IMR-90 (cell line): ENCODE data around the gene LYPD3.

Source experiments
- BHLHE40 ChIP-seq: fragments of 150-350 bp; IDR thresholded peaks from 2 replicates; pipeline ENCODE4 v1.6.1; 2016; ENCODE audit warnings: mild to moderate bottlenecking, low read depth, low read length
- CEBPB ChIP-seq: IDR thresholded peaks from 2 replicates; pipeline ENCODE4 v1.6.1; 2012; ENCODE audit warnings: low read depth, low read length, improper control_type of control experiment
- FOS ChIP-seq: fragments of 150-350 bp; IDR thresholded peaks from 2 replicates; pipeline ENCODE4 v1.6.1; 2016; ENCODE audit warnings: low read depth, low read length
- MAFK ChIP-seq: IDR thresholded peaks from 2 replicates; pipeline ENCODE4 v1.6.1; 2012; ENCODE audit warnings: low read depth, low read length, improper control_type of control experiment
- MAZ ChIP-seq: IDR thresholded peaks from 2 replicates; pipeline ENCODE4 v1.6.1; 2012; ENCODE audit warnings: low read depth, mild to moderate bottlenecking, low read length, improper control_type of control experiment, moderate library complexity, borderline replicate concordance
- MXI1 ChIP-seq: IDR thresholded peaks from 2 replicates; pipeline ENCODE4 v1.6.1; 2012; ENCODE audit warnings: low read depth, mild to moderate bottlenecking, low read length, moderate library complexity, borderline replicate concordance
- POLR2A ChIP-seq: IDR thresholded peaks from 2 replicates; pipeline ENCODE4 v1.6.1; 2012; ENCODE audit warnings: mild to moderate bottlenecking, low read depth, low read length
- RAD21 ChIP-seq: IDR thresholded peaks from 2 replicates; pipeline ENCODE4 v1.6.1; 2012; ENCODE audit warnings: low read length, improper control_type of control experiment
- SMC3 ChIP-seq: fragments of 150-350 bp; IDR thresholded peaks from 2 replicates; pipeline ENCODE4 v1.6.1; 2016; ENCODE audit warnings: low read depth, mild to moderate bottlenecking, antibody characterized with exemption, low read length, moderate library complexity
- TF ChIP-seq, protein P1 (sequence below): conservative IDR thresholded peaks from 2 replicates; pipeline ENCODE4 v1.5.1; 2012; ENCODE audit warnings: mild to moderate bottlenecking, low read depth, low read length, improper control_type of control experiment

- TF ChIP-seq, protein P1, sequence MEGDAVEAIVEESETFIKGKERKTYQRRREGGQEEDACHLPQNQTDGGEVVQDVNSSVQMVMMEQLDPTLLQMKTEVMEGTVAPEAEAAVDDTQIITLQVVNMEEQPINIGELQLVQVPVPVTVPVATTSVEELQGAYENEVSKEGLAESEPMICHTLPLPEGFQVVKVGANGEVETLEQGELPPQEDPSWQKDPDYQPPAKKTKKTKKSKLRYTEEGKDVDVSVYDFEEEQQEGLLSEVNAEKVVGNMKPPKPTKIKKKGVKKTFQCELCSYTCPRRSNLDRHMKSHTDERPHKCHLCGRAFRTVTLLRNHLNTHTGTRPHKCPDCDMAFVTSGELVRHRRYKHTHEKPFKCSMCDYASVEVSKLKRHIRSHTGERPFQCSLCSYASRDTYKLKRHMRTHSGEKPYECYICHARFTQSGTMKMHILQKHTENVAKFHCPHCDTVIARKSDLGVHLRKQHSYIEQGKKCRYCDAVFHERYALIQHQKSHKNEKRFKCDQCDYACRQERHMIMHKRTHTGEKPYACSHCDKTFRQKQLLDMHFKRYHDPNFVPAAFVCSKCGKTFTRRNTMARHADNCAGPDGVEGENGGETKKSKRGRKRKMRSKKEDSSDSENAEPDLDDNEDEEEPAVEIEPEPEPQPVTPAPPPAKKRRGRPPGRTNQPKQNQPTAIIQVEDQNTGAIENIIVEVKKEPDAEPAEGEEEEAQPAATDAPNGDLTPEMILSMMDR = no peak
- TF ChIP-seq BHLHE40 = no peak
- no peak for TF ChIP-seq MAFK
- no peak for TF ChIP-seq POLR2A
- no peak for TF ChIP-seq FOS
- no peak for TF ChIP-seq RAD21
- no peak for TF ChIP-seq MXI1
- no peak for TF ChIP-seq SMC3
- no peak for TF ChIP-seq MAZ
- TF ChIP-seq CEBPB = no peak
These were observed 22.8 kb upstream of the LYPD3 start for GRCh38 chr19:43488179-43488578.
